TTC549 (cell line): ENCODE data around the gene PLA2G2A.

Source experiments
- FAIRE-seq: peaks from 2 replicates; lab custom pipeline; 2012; peaks lifted over from hg19 to GRCh38; lab: Jason Lieb, UNC

PLA2G2A gene

GRCh38 chr1:19926296-19927129 lies 52.9 kb downstream of the PLA2G2A start:
- FAIRE-seq = no peak
